Heart left ventricle (tissue), 13 donors: ENCODE results near the gene MPDU1.

Source experiments
- CTCF ChIP-seq, 12 donors: fragments of 200-600 bp; sonication (generic) in 4 of 12; IDR thresholded peaks; one replicate each; pipeline versions ENCODE4 v1.5.0 to v1.8.0; 2018 to 2022; ENCODE audit warnings: antibody characterized with exemption in 12 of 12, mild to moderate bottlenecking in 5 of 12
- POLR2A ChIP-seq, 2 donors: fragments of 450-650 bp; IDR thresholded peaks; one replicate each; pipeline ENCODE4 v1.6.1; 2017; ENCODE audit warnings: antibody characterized with exemption in 2 of 2, mild to moderate bottlenecking in 2 of 2, moderate library complexity in 2 of 2
- donor health status: ischemic (EF 13 %, LVEDD 7.1; RV severe dilation, severe dysfunction).
- donor health status: DM: no; HTN: yes; CAD: no.
- donor health status: DM: no; HTN: no; CAD: no.
- donor health status: ischemic (EF 25% LVEDD 6.9; RV normal size, moderate dysfunction).
- donor health status: ischemic (EF 25% LVEDD 5.7; RV mildly dilated, moderate dysfunction).
- donor health status: ischemic (EF 35%, LVEDD 5.7; RV mildly dilated, moderate dysfunction).
- donor health status: nonischemic (EF 11% LVEDD 7.7; RV severe dilation, severe dysfunction).
- donor health status: DM: yes; HTN: yes; CAD: no.
- donor health status: PGD.
- donor health status: ischemic (EF 29% LVEDD 5.4; RV normal size, mild dysfunction).
- donor health status: nonischemic (EF 23%, LVEDD 6.1; RV moderate dilation, normal function).

- TF ChIP-seq CTCF (IDR thresholded peaks at IDR 0.05): peak in 2 of 12 donors; percentile 3 to 18
- TF ChIP-seq POLR2A (IDR thresholded peaks at IDR 0.05): peak in 1 of 2 donors; percentile 32
Observed at GRCh38 chr17:7583253-7584109, at the start of gene MPDU1.
